HG03060 (cell line): Measurements from ENCODE around the gene BICD1.
"Not testable (repeated sequence)": the region's sequence is repeated elsewhere in the genome, so short reads cannot be mapped to it uniquely, and the experiment has no call there.

Source experiments
- ATAC-seq: cut with Tn5 transposase; IDR thresholded peaks from one replicate; pipeline ENCODE4 v1.9.1; 2021; ENCODE audit warnings: low read depth, moderate number of reproducible peaks; ENCODE audit not compliant: unreplicated experiment

The BICD1 gene

GRCh38 chr12:32181498-32182175, 75.0 kb downstream of the BICD1 start:
- no peak for ATAC-seq

DNA sequence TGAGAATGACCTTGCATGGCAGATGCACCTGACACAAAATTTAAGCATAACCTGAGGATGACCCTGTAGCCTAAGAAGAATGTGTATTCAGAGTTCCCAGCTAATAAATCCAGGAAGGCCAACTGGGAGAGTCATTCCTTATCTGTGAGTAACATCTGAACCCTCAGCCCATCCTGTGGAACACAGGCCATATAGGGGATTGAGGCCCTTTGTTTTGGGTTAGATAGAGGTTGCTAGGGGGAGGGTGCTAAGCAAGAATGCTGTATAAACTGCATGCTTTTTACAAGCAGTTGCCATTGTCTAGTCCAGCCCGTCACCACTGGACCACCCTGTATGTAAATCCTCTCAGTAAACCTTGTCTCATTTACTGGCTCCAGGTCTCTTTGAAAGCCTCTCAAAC, 77.0 kb downstream of the BICD1 start:
- no peak for ATAC-seq

DNA sequence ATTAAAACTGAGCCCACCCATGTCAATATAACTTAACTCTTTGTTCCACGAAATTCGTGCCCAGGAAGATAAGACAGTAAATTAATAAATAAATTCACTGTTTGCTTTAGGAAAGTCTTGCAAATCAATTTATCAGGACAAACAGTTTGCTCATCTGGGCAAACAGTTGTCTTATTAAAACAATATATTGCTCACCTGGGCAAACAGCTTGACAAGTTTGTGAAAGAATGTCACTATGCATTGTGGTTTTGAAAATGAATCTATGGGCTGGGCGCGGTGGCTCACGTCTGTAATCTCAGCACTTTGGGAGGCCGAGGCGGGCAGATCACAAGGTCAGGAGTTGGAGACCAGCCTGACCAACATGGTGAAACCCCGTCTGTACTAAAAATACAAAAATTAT, 80.5 kb downstream of the BICD1 start:
- ATAC-seq: not testable (repeated sequence)

GRCh38 chr12:32191445-32191844, 84.8 kb downstream of the BICD1 start:
- ATAC-seq: no peak

DNA sequence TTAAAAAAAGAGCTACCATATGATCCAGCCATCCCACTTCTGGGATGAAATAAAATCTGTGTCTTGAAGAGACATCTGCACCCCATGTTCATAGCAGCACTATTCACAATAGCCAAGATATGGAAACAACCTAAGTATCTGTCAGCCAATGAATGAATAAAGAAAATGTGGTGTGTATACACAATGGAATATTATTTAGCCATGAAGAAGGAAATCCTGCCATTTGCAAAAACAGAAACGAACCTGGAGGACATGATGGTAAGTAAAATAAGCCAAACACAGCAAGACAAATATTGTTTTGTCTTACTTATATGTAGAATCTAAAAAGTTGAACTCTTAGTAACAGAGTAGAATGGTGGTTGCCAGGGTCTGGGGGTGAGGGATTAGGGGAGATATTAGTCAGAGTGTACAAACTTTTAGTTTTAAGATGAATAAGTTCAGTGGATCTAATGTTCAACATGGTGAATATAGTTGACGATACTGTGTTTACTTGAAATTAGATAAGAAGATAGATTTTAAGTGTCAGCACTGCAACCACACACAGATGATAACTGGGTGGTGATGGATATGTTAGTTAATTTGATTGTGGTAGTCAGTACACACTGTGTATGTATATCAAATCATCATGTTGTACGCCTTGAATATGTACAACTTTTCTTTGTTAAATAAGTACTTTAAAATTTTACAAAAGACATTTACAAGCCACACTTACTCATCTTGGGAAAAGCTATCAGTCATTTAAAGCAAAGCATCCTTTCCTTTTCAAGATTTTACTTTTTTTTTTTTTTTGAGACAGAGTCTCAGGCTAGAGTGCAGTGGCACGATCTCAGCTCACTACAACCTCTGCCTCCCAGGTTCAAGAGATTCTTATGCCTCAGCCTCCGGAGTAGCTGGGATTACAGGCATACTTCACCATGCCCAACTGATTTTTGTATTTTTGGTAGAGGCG, 89.9 kb downstream of the BICD1 start:
- ATAC-seq: no peak

DNA sequence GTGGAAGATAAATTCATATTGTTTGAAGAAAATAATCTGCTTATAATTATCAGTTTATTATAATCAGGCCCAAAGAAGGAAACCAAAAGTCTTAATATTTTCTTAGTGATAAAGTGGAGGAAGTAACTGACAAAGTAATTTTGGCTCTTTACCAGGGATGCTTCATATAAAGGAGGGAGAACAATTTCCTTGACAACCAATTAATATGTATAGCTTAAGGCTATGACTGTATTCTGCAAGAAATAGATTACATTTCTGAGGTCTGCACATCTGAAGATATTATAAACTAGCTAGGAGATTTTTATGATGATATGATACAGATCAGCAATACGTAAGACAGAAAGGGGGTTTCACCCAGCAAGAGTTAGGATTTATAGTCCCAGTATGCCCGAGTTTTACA, 90.8 kb downstream of the BICD1 start:
- ATAC-seq: no peak

DNA sequence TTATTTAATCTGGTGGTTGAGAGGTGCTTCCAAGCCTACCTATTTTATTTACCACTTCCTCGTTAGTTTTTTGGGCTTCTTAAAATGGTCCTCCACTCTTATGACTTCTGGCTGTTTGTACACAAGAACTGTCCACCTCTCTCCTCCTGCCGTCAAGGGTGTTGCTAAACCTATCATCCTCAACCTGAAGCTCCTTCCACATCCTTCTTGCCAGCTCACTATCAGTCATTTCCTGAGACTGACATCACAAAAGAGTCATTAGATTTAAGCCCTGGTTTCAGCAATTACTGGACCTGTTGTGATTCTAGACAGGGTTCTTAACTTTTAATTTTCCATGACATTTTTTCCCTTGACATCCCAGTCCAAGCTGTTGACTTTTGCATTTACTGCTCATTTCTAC, 91.9 kb downstream of the BICD1 start:
- ATAC-seq: no peak

- ATAC-seq: no peak
These were observed 94.4 kb downstream of the BICD1 start for GRCh38 chr12:32201096-32201495.

- ATAC-seq: no peak
These were observed 95.3 kb downstream of the BICD1 start for GRCh38 chr12:32201976-32202375.

DNA sequence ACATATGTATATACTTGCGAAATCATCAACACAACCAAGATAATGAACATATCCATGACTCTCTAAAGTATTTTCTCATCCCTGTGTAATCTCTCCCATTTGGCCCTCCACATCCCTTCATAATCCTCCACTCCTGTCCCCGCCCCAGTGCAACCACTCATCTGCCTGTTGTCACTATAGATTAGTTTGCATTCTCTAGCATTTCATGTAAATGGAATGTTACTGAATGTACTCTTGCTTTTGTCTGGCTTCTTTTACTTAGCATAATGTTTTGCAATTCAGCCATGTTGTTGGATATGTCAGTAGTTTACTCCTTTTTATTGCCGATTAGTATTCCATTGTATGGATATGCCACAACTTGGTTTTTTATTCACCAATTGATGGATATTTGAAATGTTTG, 99.1 kb downstream of the BICD1 start:
- no peak for ATAC-seq

DNA sequence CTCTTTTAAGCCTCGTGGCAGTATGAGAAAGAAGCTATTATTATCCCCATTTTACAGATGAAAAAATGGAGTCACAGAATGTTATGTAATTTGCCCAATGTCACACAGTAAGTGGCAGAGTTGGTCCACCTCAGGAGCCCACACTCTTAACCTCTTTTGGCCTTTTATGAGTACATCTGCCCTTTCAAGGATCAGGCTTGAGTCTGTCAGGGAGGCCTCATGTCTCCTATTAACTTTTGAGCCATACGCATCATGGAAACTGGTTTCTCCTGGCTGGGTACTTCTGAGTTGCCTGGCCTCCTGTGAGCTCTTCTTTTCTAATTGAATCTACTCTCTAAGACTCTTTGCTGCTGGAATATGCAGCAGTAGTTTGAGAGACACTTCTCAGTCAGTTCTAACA, 101.7 kb downstream of the BICD1 start:
- no peak for ATAC-seq

- ATAC-seq: no peak
These were observed 104.6 kb downstream of the BICD1 start for GRCh38 chr12:32211066-32211899.

DNA sequence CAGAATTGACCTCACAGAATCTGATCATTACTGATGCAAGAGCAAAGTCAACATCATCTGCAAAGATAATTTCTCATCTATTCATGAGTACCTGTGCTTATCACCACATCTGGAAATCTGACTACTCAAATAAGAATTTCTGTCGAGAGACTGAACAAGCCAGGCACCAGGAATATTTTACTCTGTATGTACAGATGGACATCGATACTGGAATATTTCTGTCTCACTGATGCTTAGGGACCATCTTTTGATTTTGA, 105.2 kb downstream of the BICD1 start:
- ATAC-seq: no peak

- no peak for ATAC-seq
These were observed 108.1 kb downstream of the BICD1 start for GRCh38 chr12:32214723-32215122.

DNA sequence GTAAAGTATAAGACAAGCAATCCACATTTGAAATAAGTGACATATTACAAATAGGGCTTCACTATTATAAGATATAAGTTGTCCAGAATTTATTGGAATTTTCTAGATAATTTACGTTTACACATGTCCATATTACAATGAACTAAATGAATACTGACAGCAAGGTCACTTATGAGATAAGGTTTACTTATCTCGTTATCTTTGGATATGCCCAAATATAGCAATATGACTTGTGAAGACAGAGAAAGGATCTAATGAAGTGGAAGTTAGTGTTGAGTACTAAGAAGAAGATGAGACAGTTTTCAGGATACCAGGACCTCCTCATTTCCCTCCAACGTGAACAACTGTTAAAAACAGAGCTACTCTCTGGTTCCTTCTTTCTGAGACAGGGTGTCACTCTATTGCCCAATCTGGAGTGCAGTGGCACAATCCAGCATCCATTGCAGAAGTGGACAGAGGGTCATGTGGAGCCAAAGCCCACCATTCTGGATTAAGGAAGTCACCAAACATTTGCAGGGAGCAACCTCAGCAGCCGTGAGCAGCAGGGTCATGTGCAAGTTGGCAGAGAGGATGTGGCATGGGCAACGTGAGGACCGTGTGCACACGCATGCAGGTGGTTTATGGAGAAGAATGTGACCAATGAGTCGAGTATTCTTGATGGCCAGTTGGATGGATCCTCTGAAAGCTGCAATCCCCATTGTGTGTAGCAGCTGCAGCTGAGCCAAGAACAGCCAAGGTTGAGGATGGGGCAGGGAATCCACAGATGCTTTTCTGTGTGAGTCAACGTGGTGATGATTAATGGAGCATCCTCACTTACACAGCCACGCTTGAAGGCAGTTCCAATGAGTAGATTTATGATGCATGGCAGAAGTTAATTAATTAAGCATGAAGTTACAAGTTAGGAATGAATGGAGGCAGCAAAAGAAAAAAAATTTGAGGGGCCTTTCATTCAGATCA, 111.0 kb downstream of the BICD1 start:
- ATAC-seq: no peak

DNA sequence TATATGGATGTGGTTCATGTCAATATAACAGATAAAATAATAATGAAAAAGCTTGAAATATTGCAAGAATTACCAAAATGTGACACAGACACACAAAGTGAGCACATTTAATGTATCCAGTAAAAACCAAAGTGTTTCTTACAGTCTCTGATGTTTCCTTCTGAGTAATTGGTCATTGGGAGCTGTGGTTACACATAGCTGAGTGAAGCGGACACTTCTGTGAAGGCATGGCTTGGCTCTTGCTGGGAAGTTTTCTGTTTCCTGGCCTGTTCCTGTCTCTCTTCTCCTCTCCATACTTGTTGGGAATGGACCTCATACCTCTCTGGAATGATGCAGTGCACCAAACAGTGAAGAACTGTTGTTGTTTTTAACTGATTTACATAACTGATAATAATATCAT, 117.3 kb downstream of the BICD1 start:
- ATAC-seq: no peak

DNA sequence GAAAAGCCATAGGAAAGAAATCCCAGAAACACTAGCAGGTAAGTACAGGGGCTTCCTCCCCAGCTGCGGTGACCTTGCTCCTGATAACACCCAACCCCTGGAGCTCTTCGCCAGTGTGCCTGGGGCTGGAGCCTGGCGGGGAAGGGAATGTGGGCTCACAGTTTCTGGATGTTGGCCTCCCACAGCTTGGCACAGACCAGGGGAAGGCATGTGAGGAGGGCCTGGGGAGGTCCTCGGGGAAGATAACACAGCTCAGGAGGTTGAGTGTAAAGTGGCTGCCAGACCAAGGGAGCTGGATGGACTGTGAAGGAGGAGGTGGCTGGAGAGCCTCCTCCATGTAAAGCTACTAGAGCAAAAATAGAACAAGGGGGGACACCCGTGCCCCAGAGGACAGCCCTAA, 120.1 kb downstream of the BICD1 start:
- ATAC-seq: no peak

GRCh38 chr12:32229971-32230612, 123.4 kb downstream of the BICD1 start:
- ATAC-seq: no peak

GRCh38 chr12:32230613-32230993, 124.0 kb downstream of the BICD1 start:
- no peak for ATAC-seq

GRCh38 chr12:32231361-32231760, 124.7 kb downstream of the BICD1 start:
- not testable (repeated sequence) for ATAC-seq
